Activated CD4-positive, alpha-beta T cell treated with anti-CD3 and anti-CD28 coated beads, Interleukin-2, Interleukin-4, amounts not matched to agents 100 ng/mL and 50 ng/mL, durations not matched to agents 16 hours and 8 hours (primary cell): Measurements from ENCODE around the gene SNRPN.
"Not testable (repeated sequence)": the region's sequence is repeated elsewhere in the genome, so short reads cannot be mapped to it uniquely, and the experiment has no call there.

Experiments used
- DNase-seq: peaks from one replicate; pipeline ENCODE4 v3.0.0-alpha.2; 2020; ENCODE audit warnings: low spot score

The SNRPN gene

DNA sequence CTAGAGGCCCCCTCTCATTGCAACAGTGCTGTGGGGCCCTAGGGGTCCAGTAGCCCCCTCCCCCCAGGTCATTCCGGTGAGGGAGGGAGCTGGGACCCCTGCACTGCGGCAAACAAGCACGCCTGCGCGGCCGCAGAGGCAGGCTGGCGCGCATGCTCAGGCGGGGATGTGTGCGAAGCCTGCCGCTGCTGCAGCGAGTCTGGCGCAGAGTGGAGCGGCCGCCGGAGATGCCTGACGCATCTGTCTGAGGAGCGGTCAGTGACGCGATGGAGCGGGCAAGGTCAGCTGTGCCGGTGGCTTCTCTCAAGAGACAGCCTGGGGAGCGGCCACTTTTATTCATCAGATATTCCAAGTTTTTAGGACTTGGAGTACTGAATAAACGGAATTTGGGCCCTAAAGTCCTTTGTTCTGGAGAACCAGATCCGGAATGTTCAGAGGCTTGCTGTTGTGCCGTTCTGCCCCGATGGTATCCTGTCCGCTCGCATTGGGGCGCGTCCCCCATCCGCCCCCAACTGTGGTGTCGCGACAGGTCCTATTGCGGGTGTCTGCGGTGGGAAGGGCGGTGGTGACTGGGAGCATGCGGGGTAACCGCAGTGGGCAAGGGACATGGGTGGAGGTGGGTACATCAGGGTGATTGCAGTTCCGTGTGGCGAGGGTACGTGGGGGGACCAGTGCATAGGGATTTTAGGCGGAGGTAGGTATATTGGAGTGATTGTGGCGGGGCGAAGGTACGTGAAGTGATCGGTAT lies at the start of gene SNRPN, which contains the start of gene SNURF:
Gene SNRPN, plus strand, starts transcription at position 205 of the 748 bp plus-strand sequence. CDS start 19,467 bp downstream, outside the sequence.
Gene SNURF, plus strand, starts transcription at position 205 of the 748 bp plus-strand sequence. Its CDS starts 62 bp downstream, at position 267.
- DNase-seq, result peak; percentile 63

DNA sequence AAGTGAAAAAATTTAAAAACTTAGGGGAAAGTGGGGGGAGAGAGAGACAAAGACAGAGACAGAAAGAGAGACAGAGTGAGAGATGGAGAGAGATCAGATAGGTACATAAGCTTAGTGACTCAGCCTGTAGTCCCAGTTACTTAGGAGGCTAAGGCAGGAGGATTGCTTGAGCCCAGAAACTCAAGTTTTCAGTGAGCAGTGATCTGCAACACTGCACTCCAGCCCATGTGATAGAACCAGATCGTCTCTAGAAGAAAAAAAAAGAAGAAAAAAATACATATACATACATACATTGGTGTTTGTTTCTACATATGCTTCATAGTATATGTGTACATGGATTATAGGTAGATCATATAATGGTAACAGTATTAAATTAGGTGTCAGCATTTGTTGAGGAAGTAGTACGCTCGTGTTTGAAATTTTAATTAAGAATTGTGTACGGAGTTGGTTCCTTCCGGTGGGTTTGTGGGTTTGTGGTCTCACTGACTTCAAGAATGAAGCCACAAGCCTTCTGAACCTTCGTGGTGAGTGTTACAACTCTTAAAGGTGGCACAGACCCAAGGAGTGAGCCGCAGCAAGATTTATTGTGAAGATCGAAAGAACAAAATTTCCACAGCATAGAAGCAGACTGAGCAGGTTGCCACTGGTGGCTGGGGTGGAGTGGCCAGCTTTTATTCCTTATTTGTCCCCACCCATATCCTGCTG lies 38.3 kb upstream of the SNRPN start:
- DNase-seq, result no peak

GRCh38 chr15:24917431-24917830 lies 37.4 kb upstream of the SNRPN start:
- DNase-seq, result no peak

GRCh38 chr15:24919446-24919845 lies 35.3 kb upstream of the SNRPN start:
- DNase-seq, result no peak

- DNase-seq, result not testable (repeated sequence)
These were observed 32.0 kb upstream of the SNRPN start for GRCh38 chr15:24922781-24923180.

DNA sequence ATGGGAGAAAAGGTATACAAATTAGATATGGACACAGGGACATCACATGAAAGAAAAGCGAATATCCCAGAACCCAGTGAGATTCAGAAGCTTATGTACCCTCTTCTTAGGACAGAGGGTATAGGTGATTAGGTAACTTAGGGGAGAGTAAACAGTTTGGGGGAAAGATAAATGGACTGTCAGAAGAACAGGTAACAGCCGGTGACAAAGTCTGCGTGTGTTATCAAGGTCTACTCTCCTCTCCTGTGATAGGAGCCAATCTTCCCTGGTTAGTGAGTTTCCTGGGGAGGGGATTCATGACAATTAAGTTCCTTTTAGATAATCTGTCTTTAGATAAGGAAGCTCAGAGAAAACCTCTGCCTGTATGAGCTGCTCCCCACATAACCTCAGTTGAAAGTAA lies 30.6 kb upstream of the SNRPN start:
- no peak for DNase-seq

DNA sequence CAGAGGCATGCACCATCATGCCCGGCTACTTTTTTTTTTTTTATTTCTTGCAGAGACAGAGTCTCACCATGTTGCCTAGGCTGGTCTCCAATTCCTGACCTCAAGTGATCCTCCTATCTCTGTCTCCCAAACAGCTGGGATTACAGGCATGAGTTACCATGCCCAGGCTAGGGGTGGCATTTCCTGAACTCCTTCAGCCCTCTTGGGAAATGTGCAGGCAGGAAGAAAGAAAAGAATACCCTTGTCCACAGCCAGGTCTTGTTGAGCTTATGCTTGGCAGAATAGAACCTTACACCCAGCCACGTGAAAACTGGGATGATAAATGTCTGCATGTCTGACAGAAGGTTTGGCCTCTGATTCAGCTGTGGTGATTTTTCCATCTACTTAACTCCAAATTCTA lies 30.2 kb upstream of the SNRPN start:
- no peak for DNase-seq

GRCh38 chr15:24931874-24932732 lies 22.7 kb upstream of the SNRPN start:
- not testable (repeated sequence) for DNase-seq

- DNase-seq, result no peak
These were observed 21.1 kb upstream of the SNRPN start for GRCh38 chr15:24933716-24934115.

DNA sequence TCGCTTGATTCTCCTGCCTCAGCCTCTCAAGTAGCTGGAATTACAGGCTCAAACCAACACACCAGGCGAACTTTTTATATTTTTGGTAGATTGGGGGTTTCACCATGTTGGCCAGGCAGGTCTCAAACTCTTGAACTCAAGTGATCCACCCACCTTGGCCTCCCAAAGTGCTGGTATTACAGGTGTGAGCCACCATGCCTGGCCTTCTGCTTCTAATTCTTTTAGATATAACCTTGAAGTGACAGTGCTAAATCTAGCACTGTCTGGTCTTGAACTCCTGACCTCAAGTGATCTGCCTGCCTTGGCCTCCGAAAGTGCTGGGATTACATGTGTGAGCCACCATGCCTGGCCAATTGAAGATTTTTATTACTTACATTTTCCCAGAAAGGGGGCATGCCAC lies 16.6 kb upstream of the SNRPN start:
- DNase-seq, result not testable (repeated sequence)

- no peak for DNase-seq
These were observed 14.6 kb upstream of the SNRPN start for GRCh38 chr15:24940236-24940635.

GRCh38 chr15:24943361-24943760 lies 11.4 kb upstream of the SNRPN start:
- no peak for DNase-seq

- no peak for DNase-seq
These were observed 9.8 kb upstream of the SNRPN start for GRCh38 chr15:24944954-24945353.

DNA sequence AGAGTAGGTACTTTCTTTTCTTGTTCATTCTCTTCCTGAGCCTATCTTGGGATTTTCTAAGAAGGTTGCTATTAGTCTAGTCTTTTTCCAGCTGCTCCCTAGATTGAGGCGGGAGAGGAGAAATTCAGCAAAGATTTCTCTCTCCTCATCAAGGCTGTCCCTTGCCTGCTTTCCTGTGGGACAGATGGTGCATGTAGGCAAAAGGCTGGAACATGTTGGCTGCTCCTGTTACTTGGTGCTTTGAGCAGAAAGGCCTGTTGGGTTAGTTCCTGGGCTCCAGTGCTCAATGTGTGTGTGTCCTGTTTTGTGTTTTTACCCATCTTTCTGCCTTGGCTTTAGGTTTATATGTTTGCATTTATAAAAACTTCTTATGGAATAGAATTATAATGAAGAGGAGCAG lies 9.1 kb upstream of the SNRPN start:
- DNase-seq, result no peak

GRCh38 chr15:24948495-24948894 lies 6.3 kb upstream of the SNRPN start:
- DNase-seq, result no peak

- DNase-seq, result no peak
These were observed 739 bp downstream of the SNRPN start for GRCh38 chr15:24955531-24955921.

GRCh38 chr15:24956111-24956838 lies 1.5 kb downstream of the SNRPN start:
- DNase-seq, result peak; percentile 66

- DNase-seq, result no peak
These were observed 2.9 kb downstream of the SNRPN start for GRCh38 chr15:24957691-24958090.

GRCh38 chr15:24961967-24962366 lies 7.2 kb downstream of the SNRPN start:
- no peak for DNase-seq

- no peak for DNase-seq
These were observed 8.1 kb downstream of the SNRPN start for GRCh38 chr15:24962880-24963279.

GRCh38 chr15:24966364-24967103 lies 11.7 kb downstream of the SNRPN start:
- no peak for DNase-seq
